HEK293T (cell line): Measurements from ENCODE around the gene PLEKHM1.

Experiments
- CTBP1 ChIP-seq: fragments of 450-650 bp; IDR thresholded peaks from 2 replicates; pipeline ENCODE4 v1.6.1; 2016; ENCODE audit warnings: borderline replicate concordance
- FOXA1 ChIP-seq: fragments of 450-650 bp; IDR thresholded peaks from 2 replicates; pipeline ENCODE4 v1.6.1; 2016; ENCODE audit warnings: mild to moderate bottlenecking
- FOXM1 ChIP-seq: fragments of 450-650 bp; IDR thresholded peaks from 2 replicates; pipeline ENCODE4 v1.6.1; 2017; ENCODE audit warnings: mild to moderate bottlenecking, borderline replicate concordance
- PKNOX1 ChIP-seq: fragments of 450-650 bp; IDR thresholded peaks from 2 replicates; pipeline ENCODE4 v1.6.1; 2016
- SP1 ChIP-seq: fragments of 450-650 bp; IDR thresholded peaks from 2 replicates; pipeline ENCODE4 v1.6.1; 2017
- SUZ12 ChIP-seq: fragments of 450-650 bp; IDR thresholded peaks from 2 replicates; pipeline ENCODE4 v1.6.1; 2016; ENCODE audit warnings: mild to moderate bottlenecking
- ZNF384 ChIP-seq: fragments of 450-650 bp; IDR thresholded peaks from 2 replicates; pipeline ENCODE4 v1.6.1; 2016

- no peak for TF ChIP-seq ZNF384
- TF ChIP-seq FOXM1, result no peak
- no peak for TF ChIP-seq SUZ12
- TF ChIP-seq CTBP1, result no peak
- no peak for TF ChIP-seq FOXA1
- no peak for TF ChIP-seq PKNOX1
- no peak for TF ChIP-seq SP1
Measured at GRCh38 chr17:45406107-45406506, 84.4 kb downstream of the PLEKHM1 start.
